ENCODE results near the gene CSF3R.
"Not testable (repeated sequence)": the region's sequence is repeated elsewhere in the genome, so short reads cannot be mapped to it uniquely, and the experiment has no call there.

CSF3R gene

DNA sequence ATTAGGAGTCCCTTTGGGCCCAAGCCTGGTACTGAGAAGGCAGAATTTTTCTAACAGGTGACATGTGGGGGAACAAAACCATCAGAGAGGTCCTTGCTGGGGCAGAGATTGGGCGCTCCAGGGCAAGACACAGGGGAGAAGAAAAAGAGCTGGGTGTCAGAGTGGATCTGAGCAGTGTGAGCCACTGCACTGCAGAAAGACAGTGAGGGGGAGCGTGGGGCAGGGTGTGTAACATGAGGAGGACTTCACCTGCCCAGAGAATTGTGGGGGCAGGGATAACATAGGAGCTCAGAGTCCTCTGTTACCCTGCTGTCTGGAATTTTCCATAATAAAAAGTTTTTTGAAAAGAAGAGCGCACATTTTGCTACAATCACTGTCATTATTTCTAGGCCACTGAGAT lies 25.5 kb upstream of the CSF3R start:
- Mint-ChIP-seq H3K27me3 (peaks cover 55% of the 10 kb centered on the region), H3K27ac (ENCODE audit: low read depth) (no peak overlapping the region), H3K4me1 (no peaks in the 10 kb centered on the region), H3K9me3 (no peaks in the 10 kb centered on the region), H3K36me3 (ENCODE audit: insufficient read depth) (peaks cover 2% of the 10 kb centered on the region), H3K4me3 (no peak overlapping the region)
- DNase-seq (ENCODE audit: low spot score in 2 of 2) (no peak), ATAC-seq (replicated peaks; ENCODE audit: extremely low read depth, poor library complexity, severe bottlenecking) (no peak)

DNA sequence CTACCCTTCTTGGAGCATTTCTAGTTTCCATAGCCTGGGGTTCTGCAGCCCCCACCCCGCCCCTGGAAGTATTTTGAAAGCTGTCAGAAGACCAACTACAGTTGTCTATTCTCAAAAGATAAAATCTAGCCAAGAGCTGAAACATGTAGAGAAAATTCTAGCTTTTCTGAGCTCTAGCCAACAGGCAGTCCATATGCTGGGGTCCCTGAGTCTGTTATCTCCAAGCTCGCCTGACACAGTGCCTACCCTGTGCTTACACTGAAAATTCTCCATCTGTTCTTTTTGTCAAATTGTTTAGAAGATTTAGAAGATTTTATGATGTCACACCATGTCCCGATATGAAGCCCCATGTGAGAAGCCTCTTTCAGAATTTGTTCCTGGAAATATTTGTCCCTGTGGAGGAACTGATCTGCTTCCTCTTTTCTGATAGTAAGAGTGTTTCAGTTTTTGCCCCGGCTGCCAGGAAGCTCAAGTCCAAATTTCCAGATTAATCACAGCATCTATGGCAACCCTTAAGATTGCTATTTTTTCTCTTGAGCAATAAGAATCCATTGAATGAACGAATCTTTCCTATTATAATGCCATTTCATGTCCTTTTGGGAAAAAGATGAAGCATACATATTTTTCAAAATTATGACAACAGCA lies 23.7 kb upstream of the CSF3R start:
- no peaks in the 10 kb centered on the region for H3K9me3 Mint-ChIP-seq
- H3K36me3 Mint-ChIP-seq (ENCODE audit: insufficient read depth) = peaks cover 2% of the 10 kb centered on the region
- H3K27me3 Mint-ChIP-seq = peaks cover 66% of the 10 kb centered on the region
- no peaks in the 10 kb centered on the region for H3K4me1 Mint-ChIP-seq
- no peak overlapping the region for H3K4me3 Mint-ChIP-seq
- DNase-seq (ENCODE audit: low spot score in 2 of 2) (no peak), ATAC-seq (replicated peaks; ENCODE audit: extremely low read depth, poor library complexity, severe bottlenecking) (no peak)
- no peak overlapping the region for H3K27ac Mint-ChIP-seq (ENCODE audit: low read depth)

DNA sequence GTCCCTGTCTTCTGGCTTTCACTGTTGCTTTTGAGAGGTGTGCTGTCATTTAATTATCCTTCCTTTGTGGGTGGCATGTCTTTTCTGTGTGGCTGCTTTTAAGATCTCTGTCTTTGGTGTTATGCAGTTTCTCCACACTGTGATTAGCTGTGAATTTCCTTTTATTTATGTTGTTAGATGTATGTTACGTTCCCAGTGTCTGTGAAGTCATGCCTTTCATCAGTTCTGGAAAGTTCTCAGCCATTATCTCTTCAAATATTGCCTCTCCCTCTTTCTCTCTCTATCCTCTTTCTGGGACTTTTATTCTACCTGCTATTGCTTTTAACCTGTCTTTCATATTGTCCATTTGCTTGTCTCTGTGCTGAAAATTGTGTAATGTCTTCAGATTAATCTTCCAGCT lies 21.0 kb upstream of the CSF3R start:
- H3K4me3 Mint-ChIP-seq = no peak overlapping the region

DNA sequence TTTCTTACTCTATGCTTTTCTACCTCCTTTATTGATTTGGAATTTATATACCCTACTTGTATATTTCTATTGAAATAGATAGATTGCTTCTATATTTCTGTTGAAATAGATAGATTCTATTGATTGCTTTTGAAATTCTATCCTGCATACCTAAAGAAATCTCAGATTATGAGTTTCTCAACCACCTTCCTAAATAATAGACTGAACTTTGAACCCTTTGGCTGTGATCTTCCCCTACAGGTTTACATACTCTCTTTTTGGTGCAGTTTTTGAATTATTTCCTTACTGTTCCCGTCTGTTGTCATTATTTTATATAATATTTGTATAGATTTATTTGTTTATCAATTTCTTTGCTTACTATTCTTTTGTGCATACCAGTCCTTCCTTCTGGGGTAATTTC lies 20.4 kb upstream of the CSF3R start:
- no peak overlapping the region for H3K4me3 Mint-ChIP-seq
- no peaks in the 10 kb centered on the region for H3K4me1 Mint-ChIP-seq
- ATAC-seq (replicated peaks; ENCODE audit: extremely low read depth, poor library complexity, severe bottlenecking) (no peak), DNase-seq (ENCODE audit: low spot score in 2 of 2) (no peak)
- H3K9me3 Mint-ChIP-seq = no peaks in the 10 kb centered on the region
- H3K36me3 Mint-ChIP-seq (ENCODE audit: insufficient read depth) = peaks cover 2% of the 10 kb centered on the region
- H3K27ac Mint-ChIP-seq (ENCODE audit: low read depth) = no peak overlapping the region
- peaks cover 49% of the 10 kb centered on the region for H3K27me3 Mint-ChIP-seq

More for the DNA sequence above, 21.0 kb upstream of the CSF3R start:
- peaks cover 2% of the 10 kb centered on the region for H3K36me3 Mint-ChIP-seq (ENCODE audit: insufficient read depth)
- H3K27me3 Mint-ChIP-seq = peaks cover 55% of the 10 kb centered on the region
- ATAC-seq (replicated peaks; ENCODE audit: extremely low read depth, poor library complexity, severe bottlenecking) = no peak
- no peak overlapping the region for H3K27ac Mint-ChIP-seq (ENCODE audit: low read depth)
- no peaks in the 10 kb centered on the region for H3K4me1 Mint-ChIP-seq
- H3K9me3 Mint-ChIP-seq = no peaks in the 10 kb centered on the region
- DNase-seq (ENCODE audit: low spot score in 2 of 2) = no peak

DNA sequence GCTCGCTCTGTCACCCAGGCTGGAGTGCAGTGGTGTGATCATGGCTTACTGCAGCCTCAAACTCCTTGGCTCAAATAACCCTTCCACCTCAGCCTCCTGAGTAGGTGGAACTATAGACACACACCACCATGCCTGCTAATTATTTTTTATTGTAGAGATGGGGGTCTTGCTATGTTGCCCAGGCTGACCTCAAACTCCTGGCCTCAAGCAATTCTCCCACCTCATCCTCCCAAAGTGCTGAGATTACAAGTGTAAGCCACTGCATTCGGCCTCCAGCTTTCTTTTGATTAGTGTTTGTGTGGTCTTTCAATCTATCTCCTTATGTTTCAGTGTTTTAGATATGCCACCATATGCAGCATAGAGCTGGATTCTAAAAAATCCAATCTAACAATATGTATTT lies 19.9 kb upstream of the CSF3R start:
- H3K27ac Mint-ChIP-seq (ENCODE audit: low read depth) = no peak overlapping the region

DNA sequence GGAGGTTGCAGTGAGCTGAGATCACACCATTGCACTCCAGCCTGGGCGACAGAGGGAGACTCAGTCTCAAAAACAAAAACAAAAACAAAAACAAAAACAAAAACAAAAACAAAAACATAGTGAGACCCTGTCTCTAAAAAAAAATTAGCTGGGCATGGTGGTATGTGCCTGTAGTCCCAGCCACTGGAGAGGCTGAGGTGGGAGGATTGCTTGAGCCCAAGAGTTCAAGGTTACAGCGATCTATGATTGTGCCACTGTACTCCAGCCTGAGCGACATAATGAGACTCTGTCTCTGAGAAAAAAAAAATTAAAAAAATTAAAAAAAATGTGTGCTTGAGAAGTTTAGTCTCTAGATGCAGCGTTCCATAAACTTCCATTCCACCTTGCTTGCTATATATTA lies 19.2 kb upstream of the CSF3R start:
- H3K27me3 Mint-ChIP-seq = peaks cover 37% of the 10 kb centered on the region
- DNase-seq (ENCODE audit: low spot score in 2 of 2); ATAC-seq (replicated peaks; ENCODE audit: extremely low read depth, poor library complexity, severe bottlenecking); H3K27ac Mint-ChIP-seq (ENCODE audit: low read depth); H3K4me3 Mint-ChIP-seq; H3K36me3 Mint-ChIP-seq (ENCODE audit: insufficient read depth); H3K4me1 Mint-ChIP-seq; H3K9me3 Mint-ChIP-seq: not testable (repeated sequence)

More for the DNA sequence above, 19.9 kb upstream of the CSF3R start:
- no peak overlapping the region for H3K4me3 Mint-ChIP-seq
- peaks cover 2% of the 10 kb centered on the region for H3K36me3 Mint-ChIP-seq (ENCODE audit: insufficient read depth)
- H3K27me3 Mint-ChIP-seq = peaks cover 44% of the 10 kb centered on the region
- no peaks in the 10 kb centered on the region for H3K9me3 Mint-ChIP-seq
- DNase-seq (ENCODE audit: low spot score in 2 of 2) (no peak), ATAC-seq (replicated peaks; ENCODE audit: extremely low read depth, poor library complexity, severe bottlenecking) (no peak)
- no peaks in the 10 kb centered on the region for H3K4me1 Mint-ChIP-seq

DNA sequence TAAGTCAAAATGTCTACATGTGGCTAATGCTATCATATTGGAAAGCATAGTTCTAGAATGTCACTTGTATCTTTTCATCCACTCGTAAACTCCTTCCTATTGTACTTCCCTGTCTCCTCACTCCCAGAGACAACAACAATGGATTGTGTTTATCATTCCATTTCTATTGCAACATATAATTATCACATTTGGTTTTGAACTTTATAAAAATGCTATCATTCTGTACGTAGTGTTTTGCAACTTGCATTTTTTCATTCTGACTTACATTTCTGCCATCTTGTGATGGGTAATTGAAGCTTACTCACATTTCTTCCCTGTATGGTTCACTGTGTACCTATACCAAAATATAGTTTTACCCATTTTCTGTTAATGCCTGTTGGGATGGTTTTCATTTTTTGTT lies 14.5 kb upstream of the CSF3R start:
- Mint-ChIP-seq H3K36me3 (ENCODE audit: insufficient read depth) (no peaks in the 10 kb centered on the region), H3K27ac (ENCODE audit: low read depth) (no peak overlapping the region), H3K9me3 (no peaks in the 10 kb centered on the region), H3K4me3 (no peak overlapping the region), H3K4me1 (no peaks in the 10 kb centered on the region), H3K27me3 (peaks cover 21% of the 10 kb centered on the region)
- no peak for ATAC-seq (replicated peaks; ENCODE audit: extremely low read depth, poor library complexity, severe bottlenecking)
- no peak for DNase-seq (ENCODE audit: low spot score in 2 of 2)

DNA sequence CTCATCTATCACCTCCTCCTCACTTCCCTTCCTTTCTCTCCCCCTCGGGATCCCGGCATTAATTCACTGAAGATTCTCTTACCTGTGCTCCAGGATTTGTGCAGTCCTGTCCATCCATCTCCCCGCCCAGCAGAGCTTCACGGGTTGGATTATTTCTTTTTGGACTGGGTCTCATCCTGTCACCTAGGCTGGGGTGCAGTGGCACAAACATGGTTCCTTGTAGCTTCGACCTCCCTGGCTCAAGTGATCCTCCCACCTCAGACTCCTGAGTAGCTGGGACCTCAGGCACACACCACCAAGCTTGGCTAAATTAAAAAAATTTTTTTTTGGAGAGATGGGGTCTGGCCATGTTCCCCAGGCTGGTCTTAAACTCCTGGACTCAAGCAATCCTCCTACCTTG lies 12.3 kb upstream of the CSF3R start:
- H3K4me3 Mint-ChIP-seq = no peak overlapping the region
- DNase-seq (ENCODE audit: low spot score in 2 of 2) = no peak
- H3K27me3 Mint-ChIP-seq = peaks cover 24% of the 10 kb centered on the region
- no peaks in the 10 kb centered on the region for H3K9me3 Mint-ChIP-seq
- no peak overlapping the region for H3K27ac Mint-ChIP-seq (ENCODE audit: low read depth)
- no peak for ATAC-seq (replicated peaks; ENCODE audit: extremely low read depth, poor library complexity, severe bottlenecking)
- no peaks in the 10 kb centered on the region for H3K4me1 Mint-ChIP-seq
- no peaks in the 10 kb centered on the region for H3K36me3 Mint-ChIP-seq (ENCODE audit: insufficient read depth)

DNA sequence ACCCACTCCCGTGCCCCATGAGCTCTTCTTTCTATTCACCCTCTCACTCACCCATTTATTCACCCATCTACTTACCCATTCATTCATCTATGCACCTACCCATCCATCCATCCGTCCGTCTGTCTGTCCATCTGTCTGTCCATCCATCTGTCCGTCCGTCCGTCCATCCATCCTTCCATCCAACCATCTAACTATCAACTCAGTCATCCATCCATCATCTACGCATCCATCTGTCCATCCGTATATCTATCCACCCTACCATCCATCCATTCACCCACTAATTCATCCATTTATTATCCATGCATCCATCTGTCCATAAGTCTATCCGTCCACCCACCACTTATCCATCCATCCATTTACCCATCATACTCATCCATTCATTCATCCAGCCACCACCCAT lies 10.8 kb upstream of the CSF3R start:
- no peak for DNase-seq (ENCODE audit: low spot score in 2 of 2)
- H3K4me3 Mint-ChIP-seq = no peak overlapping the region

DNA sequence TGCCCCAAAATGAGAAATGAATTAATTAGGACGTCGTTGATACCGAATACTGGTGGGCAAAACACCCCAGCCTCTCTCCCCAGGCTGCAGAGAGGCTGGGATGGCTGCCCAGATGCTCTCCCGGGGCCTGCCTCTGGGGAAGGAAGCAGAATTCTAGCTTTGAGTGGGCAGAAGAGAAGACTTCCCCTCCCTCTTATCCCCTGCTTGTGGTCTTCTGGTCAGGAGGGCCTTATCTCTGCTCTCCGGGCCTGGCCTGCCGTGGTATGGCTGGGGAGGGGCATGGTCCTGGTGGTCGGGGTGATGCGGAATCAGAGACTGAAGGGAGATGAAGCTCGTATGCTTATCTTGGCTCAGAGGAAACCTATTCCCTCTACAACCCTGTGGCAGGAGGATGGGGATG lies 9.8 kb upstream of the CSF3R start:
- ATAC-seq (replicated peaks; ENCODE audit: extremely low read depth, poor library complexity, severe bottlenecking) (no peak), DNase-seq (ENCODE audit: low spot score in 2 of 2) (no peak)
- Mint-ChIP-seq H3K4me1 (no peaks in the 10 kb centered on the region), H3K4me3 (no peak overlapping the region), H3K36me3 (ENCODE audit: insufficient read depth) (peaks cover 1% of the 10 kb centered on the region), H3K27ac (ENCODE audit: low read depth) (no peak overlapping the region), H3K9me3 (no peaks in the 10 kb centered on the region), H3K27me3 (peaks cover 24% of the 10 kb centered on the region)

More for the DNA sequence above, 10.8 kb upstream of the CSF3R start:
- peaks cover 1% of the 10 kb centered on the region for H3K36me3 Mint-ChIP-seq (ENCODE audit: insufficient read depth)
- peaks cover 24% of the 10 kb centered on the region for H3K27me3 Mint-ChIP-seq
- H3K4me1 Mint-ChIP-seq = no peaks in the 10 kb centered on the region
- no peaks in the 10 kb centered on the region for H3K9me3 Mint-ChIP-seq
- ATAC-seq (replicated peaks; ENCODE audit: extremely low read depth, poor library complexity, severe bottlenecking) = no peak
- H3K27ac Mint-ChIP-seq (ENCODE audit: low read depth) = no peak overlapping the region

DNA sequence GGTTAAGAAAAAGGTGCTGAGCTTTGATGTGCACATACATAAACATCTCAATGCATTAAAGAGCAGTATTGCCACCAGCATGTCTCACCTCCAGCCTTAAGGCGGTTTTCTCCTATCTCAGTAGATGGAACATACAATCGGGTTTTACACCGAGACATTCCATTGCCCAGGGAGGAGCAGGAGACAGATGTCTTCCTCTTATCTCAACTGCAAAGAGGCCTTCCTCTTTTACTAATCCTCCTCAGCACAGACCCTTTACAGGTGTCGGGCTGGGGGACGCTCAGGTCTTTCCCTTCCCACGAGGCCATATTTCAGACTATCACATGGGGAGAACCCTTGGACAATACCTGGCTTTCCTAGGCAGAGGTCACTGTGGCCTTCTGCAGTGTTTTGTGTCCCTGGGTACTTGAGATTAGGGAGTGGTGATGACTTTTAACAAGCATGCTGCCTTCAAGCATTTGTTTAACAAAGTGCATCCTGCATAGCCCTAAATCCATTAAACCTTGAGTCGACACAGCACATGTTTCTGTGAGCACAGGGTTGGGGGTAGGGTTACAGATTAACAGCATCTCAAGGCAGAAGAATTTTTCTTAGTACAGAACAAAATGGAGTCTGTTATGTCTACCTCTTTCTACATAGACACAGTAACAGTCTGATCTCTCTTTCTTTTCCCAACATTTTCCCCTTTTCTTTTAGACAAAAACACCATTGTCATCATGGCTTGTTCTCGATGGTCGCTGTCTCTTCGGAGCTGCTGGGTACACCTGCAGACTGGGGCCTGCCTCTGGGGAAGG lies 6.7 kb upstream of the CSF3R start:
- H3K36me3 Mint-ChIP-seq (ENCODE audit: insufficient read depth); ATAC-seq (replicated peaks; ENCODE audit: extremely low read depth, poor library complexity, severe bottlenecking); DNase-seq (ENCODE audit: low spot score in 2 of 2); H3K4me3 Mint-ChIP-seq; H3K9me3 Mint-ChIP-seq; H3K27ac Mint-ChIP-seq (ENCODE audit: low read depth); H3K4me1 Mint-ChIP-seq: not testable (repeated sequence)
- H3K27me3 Mint-ChIP-seq = peaks cover 16% of the 10 kb centered on the region

DNA sequence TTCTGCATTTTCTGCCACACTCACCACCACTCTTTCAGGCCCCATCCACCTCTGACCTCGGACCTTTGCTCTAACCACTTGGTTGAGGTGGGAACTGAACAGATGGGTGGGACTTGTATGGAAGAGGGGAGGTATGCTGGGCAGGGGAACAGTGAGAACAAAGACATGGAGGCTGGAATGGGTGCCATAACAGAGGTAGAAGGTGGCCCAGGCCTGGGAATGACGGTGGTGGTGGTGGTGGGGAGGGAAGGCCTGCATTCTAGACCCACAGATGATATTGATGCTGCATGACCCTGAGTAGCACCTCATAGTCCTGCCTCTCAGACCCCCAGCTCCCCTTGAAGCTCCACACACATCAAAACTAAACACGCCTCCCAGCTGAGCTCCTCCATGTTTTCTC lies 5.2 kb upstream of the CSF3R start:
- no peak for ATAC-seq (replicated peaks; ENCODE audit: extremely low read depth, poor library complexity, severe bottlenecking)
- Mint-ChIP-seq H3K27me3 (peaks cover 7% of the 10 kb centered on the region), H3K9me3 (no peaks in the 10 kb centered on the region), H3K36me3 (ENCODE audit: insufficient read depth) (peaks cover 4% of the 10 kb centered on the region), H3K27ac (ENCODE audit: low read depth) (no peak overlapping the region), H3K4me3 (no peak overlapping the region), H3K4me1 (no peaks in the 10 kb centered on the region)
- DNase-seq (ENCODE audit: low spot score in 2 of 2) = no peak

DNA sequence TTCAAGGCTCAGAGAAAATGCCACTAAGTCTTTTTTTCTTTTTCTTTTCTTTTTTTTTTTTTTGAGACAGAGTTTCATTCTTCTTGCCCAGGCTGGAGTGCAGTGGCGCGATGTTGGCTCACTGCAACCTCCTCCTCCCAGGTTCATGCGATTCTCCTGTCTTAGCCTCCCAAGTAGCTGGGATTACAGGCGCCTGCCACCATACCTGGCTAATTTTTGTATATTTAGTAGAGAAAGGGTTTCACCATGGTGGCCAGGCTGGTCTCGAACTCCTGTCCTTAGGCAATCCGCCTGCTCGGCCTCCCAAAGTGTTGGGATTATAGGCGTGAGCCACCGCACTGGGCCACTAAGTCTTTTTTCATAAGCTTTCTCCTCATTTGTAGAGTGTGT lies 4.6 kb upstream of the CSF3R start:
- not testable (repeated sequence) for ATAC-seq (replicated peaks; ENCODE audit: extremely low read depth, poor library complexity, severe bottlenecking); H3K4me3 Mint-ChIP-seq; DNase-seq (ENCODE audit: low spot score in 2 of 2); H3K27ac Mint-ChIP-seq (ENCODE audit: low read depth); H3K27me3 Mint-ChIP-seq; H3K9me3 Mint-ChIP-seq; H3K36me3 Mint-ChIP-seq (ENCODE audit: insufficient read depth); H3K4me1 Mint-ChIP-seq
